UCSD-AML1 (cell line): ENCODE data around the gene TMEM51.

ENCODE experiments used
- DNase-seq: peaks from one replicate; lab custom pipeline; 2025; ENCODE audit not compliant: unreplicated experiment; lab: John Stamatoyannopoulos, UW

TMEM51 gene

GRCh38 chr1:15243275-15244043, 89.9 kb downstream of the TMEM51 start:
- no peak for DNase-seq

DNA sequence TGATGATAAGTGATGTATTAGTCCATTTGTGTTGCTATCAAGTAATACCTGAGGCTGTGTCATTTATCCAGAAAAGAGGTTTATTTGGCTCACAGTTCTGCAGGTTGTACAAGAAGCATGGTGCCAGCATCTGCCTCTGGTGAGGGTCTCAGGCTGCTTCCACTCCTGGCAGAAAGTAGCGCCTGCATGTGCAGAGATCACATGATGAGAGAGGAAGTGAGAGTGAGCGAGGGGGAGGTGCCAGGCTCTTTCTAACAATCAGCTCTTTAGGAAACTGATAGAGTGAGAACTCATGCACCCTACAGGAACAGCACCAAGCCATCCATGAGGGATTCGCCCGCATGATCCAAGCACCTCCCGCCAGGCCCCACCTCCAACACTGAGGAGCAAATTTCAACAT, 91.3 kb downstream of the TMEM51 start:
- DNase-seq = no peak

- no peak for DNase-seq
Observed at GRCh38 chr1:15245593-15246360, 92.2 kb downstream of the TMEM51 start.

DNA sequence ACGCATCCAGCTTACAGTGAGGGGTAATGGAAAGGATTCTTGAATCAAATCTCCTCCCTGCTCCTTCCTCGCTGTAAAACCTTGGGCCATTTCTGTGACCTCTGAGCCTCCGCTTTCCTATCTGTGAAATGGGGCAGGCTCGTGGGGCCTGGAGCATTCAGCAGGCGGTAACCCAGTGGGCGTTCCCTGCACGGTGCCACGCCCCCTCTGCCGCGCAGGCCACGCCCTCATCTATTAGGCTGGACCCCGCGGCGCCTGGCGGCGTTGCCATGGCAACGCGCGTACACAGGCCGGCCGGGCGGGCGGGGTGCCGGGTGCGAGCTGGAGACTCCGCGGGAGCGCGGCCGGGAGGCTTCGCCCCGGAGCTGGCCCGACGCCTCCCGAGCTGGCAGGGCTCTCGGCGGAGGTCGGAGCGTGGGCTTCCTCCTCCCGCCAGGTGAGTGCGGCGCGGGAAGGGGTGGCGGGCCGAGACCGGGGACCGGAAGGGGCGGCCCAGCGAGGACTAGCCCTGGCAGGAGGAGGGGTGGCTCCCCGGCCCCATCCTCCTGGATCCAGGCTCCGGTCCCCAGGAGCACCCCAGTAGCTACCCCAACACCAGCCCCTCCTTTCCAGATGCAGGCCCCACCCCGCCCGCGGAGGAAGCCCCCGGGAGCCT, 93.5 kb downstream of the TMEM51 start, which contains the start of gene FHAD1:
FHAD1 (plus strand) TSS at position 264 of the 655 bp plus-strand sequence. CDS start 4,562 bp downstream, outside the sequence.
- no peak for DNase-seq

- no peak for DNase-seq
Observed at GRCh38 chr1:15248216-15248615, 94.7 kb downstream of the TMEM51 start.

DNA sequence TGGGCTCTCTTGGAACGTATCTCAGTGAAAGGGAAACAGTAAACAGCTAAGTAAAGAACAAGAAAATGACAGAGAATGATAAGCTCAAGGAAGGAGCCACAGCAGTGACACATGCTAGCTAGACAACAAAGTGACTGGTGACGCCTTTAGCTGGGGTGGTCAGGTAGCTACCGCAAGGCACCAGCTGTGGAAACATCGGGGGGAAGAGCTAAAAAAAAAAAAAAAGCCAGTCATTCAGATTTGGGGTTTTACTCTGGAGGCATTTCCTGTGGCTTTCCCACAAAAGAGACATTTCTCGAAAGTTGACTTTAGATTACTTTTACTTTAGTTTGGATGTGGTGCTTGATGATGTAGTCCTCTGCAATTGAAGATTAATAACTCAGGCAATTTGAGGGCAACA, 95.5 kb downstream of the TMEM51 start:
- peak; percentile 57 for DNase-seq

GRCh38 chr1:15251857-15252835, 98.6 kb downstream of the TMEM51 start:
- no peak for DNase-seq

DNA sequence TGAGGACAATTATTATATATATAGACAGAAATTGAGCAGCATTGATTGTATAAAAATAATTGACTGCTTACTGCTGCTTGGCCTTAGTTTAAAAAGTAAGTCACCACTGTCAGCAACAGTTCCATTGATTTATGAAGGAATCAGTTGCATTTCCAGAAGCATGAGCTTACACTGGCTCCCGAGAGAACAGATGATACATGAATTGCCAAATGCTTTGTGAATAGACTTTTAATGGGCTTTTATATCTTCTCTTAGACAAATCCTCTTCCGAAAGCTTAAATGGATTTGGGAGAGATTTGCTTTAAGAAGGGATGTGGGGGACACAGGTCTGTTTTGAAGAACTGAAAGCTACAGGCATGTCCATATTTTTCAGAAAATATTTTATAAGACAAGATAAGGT, 101.0 kb downstream of the TMEM51 start:
- no peak for DNase-seq

GRCh38 chr1:15255582-15256149, 102.1 kb downstream of the TMEM51 start:
- no peak for DNase-seq

GRCh38 chr1:15256584-15256983, 103.0 kb downstream of the TMEM51 start:
- DNase-seq = no peak

DNA sequence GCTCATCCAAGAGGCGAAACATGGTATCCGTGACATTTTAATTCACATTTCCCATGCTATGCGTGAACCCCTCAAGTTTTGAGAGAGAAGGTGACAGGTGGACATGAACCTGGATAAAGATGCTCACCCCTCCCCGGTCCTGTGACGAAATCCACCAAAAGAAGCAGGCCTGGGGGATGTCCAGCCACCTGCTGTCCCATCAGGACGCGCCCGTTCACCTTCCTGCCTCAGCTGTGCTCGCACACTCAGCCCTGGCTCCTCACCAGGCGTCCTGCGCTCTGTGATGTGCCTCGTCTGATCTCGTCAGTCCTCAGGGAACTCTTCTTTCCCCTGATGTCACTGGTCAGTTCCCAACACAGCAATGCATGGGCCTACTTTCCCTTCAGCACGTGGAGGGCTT, 103.8 kb downstream of the TMEM51 start:
- no peak for DNase-seq

DNA sequence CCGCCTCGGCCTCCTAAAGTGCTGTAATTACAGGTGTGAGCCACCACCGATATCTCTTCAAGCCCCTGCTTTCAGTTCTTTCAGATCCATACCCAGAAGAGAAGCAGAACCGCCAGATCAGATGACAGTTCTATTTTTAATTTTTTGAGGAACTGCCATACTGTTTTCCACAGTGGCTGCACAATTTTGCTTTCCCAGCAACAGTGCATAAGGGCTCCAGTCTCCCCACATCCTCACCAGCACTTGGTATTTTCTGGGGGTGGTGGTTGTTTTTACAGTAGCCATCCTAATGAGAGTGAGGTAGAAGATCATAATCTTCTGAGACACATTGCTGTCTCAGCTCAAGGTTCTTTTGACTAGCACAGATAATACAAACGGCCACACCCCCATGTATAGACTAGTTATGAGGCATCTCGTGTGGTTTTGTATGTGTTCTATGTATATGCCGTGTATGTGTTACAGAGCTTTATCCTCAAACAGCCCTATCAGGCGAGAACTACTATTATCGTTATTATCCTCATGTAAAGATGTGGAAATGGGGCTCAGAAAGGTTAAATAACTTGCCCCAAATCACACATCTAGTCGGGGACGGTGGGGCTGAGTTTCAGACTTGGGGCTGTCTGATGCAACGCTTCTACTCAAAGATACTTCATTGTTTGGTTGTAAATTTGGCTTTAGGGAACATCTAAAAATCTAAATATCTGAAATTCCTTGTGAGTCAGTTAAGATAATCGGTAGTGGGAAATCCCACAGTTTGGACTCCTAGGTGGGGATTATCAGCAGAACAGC, 105.5 kb downstream of the TMEM51 start:
- no peak for DNase-seq

DNA sequence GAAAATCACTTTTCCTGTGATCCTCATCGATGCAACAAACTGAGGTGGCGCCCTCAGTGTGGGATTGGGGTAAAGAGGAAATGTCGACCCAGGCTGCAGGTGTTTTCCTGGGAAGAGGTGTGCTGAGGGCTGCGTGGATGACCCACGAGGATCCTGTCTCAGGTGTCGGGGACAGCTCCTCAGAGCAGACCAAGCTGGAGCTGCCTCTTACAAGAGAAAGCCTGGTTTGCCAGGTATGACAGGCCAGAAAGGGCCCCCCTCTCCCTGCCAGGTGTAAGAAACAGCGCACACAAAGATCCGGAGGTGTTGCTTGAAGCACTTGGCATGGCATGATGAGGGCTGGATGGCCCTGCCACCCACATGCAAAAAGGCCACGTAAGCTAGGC, 106.1 kb downstream of the TMEM51 start:
- DNase-seq = no peak

- DNase-seq = no peak
Observed at GRCh38 chr1:15260418-15261154, 107.0 kb downstream of the TMEM51 start.

DNA sequence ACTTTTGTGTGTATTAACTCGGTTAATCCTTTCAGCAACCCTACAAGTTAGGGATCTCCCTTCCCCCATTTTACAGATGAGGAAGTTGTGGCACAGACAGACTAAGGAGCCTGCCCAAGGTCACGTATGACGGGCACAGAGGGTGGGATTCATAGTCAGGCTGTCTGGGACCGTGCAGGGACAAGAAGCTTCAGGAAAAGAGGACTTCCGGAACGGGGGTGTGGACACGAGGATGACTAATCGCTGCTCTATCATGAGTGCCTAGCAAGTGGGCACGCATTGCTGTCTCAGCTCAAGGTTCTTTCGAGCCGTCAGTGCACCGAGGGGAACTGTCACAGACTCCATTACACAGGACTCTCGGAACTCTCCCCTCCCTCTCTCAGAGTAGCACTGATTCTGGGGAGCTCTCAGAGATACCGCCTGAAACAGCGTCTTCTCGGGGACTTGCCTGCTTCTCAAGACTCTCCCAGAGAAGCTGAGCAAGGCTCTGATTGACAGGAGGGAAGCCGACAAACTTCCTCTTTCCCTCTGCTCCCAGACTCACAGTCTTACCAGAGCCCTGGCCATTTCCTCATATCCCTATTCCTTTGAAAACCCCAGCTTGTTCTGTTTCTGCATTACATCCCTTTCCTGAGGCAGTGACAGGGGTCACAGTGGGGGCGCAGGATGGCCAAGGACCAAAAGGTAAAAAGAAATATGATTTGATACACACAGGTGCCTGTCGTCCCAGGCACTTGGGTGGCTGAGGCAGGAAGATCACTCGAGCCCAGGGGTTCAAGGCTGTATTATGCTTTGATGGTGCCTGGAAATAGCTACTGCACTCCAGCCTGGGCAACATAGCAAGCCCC, 107.8 kb downstream of the TMEM51 start:
- DNase-seq = peak; percentile 72

DNA sequence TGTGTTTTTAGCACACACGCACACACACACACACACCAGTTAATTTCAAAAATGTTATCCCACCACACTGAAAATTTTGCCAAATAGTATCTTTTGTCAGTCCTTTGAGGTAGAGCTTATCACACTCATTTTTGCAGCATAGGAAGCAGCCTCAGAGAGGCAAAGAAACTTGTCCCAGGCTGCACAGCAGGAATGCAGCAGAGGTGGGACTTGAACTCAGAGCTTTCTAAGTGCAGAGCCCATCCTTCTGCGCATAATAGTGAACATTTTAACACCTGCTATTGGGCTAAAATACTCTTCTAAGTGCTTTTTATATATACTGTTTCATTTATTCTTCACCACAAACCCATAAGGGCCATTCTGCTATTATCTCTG, 108.4 kb downstream of the TMEM51 start:
- DNase-seq = no peak

DNA sequence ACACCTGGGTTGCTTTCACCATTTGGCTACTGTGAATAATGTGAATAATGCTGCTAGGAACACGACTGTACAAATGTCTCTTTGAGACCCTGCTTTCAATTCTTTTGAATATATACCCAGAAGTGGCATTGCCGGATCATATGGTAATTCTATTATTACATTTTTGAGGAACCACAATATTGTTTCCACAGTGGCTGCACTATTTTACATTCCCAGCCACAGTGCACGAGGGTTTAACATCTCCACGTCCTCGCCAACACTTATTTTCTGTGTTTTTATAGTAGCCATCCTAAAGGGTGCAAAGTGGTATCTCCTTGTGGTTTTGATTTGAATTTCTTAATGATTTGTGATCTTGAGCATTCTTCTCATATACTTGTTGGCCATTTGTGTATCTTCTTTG, 109.2 kb downstream of the TMEM51 start:
- DNase-seq = no peak

- DNase-seq = no peak
Observed at GRCh38 chr1:15264769-15265168, 111.2 kb downstream of the TMEM51 start.
